GM21515 (cell line): Measurements from ENCODE around the gene FCHSD1.

ENCODE experiments used
- ATAC-seq: cut with Tn5 transposase; IDR thresholded peaks from one replicate; pipeline ENCODE4 v1.9.1; 2021; ENCODE audit not compliant: unreplicated experiment

FCHSD1 gene

DNA sequence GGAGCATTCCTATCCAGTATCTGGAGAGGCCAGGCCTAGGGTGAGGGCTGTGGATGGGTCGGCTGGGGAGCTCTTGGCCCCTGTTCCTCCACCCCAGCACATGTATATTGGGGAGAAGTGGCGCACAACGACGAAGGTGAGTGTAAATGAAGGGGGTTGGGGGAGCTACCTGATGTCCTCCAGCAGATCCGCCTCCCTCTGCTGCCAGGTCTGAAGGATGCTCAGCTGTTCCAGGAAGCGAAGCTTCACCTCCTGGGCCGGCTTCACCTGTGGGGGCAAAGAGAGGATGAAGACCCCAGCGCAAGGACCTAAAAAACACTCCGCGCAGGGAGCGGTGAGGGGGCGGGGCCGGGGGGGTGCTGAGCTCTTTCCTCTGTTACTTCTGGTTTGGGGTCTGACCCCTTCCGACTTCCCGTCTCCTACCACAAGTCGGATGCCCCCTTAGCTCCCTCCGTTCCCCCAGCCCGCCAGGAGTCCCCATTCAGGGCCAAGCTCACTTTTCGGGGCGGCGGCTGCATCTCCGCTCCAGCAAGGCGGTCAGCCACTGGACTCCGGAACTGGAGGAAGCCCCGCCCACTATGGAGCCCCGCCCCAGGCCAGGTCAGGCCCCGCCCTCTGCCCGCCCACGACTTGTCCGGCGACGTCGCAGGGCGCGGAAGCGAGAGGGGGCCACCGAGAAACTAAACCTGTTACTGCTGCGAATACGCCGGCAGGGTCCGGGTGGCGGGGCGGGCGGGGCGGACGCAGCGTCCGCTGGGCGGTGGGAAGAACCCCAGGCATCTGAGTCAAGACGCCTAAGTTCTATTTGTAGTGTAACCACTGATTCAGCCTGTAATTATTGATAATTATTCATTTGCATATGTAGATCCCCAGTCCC, at the start of gene FCHSD1:
Gene FCHSD1, minus strand, starts transcription at position 568 of the 877 bp plus-strand sequence. Its CDS starts 50 bp downstream, at position 518.
- peak; percentile 88 for ATAC-seq

DNA sequence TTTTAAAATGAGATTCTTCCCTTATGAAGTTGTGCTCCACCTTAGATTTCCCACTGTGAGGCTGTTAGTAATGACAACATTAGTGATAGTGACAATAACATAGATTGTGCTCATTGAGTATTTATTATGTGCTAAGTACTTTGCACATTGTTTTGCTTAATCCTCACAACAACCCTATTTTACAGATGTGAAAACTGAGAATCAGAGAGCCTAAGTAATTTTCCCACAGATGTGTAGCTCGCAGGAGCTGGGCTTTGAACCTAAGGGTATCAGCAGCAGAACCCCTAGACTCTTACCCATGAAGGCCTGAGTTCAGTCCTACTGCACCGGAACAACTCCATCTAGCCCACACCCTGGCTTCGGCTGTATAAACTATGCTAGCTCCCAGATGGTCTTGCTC, 46.4 kb upstream of the FCHSD1 start:
- ATAC-seq: no peak

DNA sequence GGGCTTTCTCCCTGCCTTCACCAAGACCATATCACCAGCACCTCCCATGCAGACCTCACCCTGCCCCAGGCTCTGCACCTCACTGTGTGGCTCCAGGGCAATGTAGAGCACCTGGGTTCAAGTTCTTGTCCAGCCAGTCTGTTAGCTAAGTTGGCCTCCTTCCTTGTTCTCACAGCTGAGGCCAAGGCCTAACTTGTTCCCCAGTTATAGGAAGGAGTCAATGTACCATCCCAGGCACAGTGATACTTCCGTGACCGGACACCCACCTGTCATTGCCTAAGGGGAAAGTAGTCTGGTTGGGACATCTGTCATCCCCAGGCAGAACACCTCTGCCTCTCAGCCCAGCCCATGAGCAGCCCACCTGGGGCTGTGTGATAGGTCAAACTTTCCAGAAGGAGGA, 45.2 kb upstream of the FCHSD1 start:
- no peak for ATAC-seq

DNA sequence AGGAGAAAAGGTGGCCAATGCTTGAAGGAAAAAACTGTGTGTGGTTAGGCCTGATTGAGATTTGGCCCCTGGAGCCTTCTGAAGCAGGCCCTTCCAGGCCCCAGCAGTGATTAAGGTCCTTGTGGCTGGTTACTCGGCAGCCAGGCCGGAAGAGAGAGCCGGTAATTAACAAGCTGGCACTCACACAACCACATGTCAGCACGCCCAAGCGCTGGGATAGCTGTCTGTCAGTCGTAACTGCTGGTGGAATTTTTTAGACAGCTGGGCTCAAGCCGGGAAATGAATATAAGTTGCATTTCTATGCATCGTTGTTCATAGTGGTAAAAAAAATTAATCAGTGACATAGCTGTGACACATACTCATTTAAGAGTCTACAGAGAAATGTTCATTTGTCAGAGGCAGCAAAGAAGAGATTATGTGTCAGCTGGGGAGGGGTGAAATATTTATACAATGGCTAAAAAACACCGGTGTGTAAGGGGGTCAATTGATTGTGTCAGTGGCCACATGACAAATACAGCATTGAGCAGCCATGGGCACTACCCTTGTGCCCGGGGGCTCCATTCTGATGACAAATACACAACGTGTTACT, 44.5 kb upstream of the FCHSD1 start:
- no peak for ATAC-seq

DNA sequence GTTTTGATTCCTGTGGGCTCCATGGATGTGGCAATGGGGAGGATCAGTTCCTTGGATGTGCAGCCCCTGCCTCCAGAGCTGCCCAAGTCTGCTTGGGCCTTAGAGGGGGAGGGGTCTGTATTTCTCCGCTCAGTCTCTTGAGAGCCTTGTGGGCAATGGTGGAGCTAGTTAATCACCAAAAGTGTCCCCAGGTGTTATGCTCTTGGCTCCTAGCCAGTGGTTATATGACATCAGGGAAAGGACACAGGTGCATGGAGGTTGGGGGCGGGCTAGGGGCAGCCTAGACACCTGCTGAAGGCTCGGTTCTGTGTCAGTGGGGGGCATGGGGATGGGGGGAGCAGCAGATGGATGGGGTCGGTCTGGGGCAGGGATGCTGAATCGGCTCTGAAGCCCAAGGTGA, 43.3 kb upstream of the FCHSD1 start:
- no peak for ATAC-seq

DNA sequence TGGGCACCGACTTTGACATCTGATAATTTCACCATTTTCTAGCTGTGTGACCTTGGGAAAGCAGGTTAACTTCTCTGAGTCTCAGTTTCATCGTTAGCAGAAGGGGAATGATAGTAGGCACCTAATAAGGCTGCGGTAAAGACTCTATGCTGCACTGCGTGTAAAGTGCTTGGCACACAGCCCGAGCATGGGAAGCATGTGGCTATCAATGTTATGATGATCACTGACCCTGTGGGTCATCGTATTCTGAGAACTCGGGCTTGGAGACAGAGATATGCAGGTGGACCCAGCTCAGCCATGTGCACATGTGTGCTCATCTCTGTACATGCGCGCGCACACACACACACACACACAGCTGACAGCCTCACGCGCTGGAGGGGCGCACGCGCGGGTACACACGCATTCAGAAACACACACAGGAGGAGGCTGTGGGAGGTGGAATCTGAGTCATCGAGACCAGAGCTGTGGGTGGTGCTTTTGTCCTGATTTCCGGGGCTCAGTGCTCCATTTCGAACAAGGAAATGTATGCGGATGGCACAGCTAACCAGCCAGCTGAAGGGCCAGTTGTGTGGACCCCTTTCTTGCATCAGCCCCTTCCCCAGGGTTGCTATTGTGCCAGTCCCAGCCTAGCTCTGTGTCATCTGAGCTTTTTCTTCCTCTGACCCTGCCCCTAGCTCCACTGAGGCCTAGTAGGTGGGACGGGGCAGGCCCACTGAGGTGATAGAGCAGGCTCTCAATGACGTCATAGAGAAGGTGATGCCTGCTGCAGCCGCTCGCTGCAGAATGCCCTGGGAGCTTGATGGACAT, 41.9 kb upstream of the FCHSD1 start:
- ATAC-seq: no peak

DNA sequence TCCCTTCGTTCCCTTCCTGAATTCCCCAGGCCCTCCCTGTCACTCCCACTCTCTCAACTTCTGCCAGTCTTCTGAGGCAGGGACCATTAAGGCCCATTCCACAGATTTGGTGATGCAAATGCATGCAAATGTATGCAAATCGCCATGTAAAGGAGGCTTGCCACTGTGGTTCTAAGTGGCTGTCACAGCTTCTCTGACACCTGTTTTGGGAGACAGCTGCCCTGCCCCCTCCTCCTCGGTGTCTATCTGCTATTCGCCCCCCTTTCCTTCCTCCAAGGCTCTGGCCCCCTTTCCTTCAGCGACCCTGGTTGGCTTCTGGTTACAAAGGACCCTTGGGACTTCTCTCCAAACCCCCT, 41.3 kb upstream of the FCHSD1 start:
- no peak for ATAC-seq

DNA sequence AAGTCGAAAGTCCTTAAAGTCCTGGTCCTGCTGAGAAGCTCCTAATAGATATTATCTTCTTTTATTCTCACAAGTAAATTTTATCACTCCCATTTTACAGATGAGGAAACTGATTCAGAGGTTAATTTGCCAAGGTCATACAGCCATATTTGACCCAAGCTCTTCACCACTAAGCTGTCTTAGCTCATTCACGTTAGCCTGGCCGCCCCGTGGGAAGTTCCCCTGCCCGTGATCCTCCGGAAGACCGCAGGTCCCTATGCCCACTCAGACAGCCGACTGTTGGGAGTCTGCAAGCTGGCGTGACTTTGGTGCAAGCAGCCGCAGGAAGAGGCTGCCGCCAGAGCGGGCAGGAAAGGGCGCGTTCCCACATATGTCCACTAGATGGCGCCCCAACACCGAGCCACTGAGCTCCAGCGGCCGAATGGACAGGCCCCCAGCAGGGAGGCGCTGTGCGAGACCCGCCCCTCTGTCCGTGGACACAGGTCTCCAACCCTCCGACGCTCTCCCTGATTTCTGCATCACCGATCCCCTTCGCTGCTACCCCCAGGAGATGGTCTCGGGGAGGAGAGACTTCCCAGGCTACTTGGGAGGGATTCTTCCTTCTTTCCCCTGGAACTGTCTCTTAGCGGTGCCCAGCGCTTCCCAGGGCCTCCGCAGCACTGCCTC, 40.8 kb upstream of the FCHSD1 start:
- ATAC-seq: peak; percentile 78

DNA sequence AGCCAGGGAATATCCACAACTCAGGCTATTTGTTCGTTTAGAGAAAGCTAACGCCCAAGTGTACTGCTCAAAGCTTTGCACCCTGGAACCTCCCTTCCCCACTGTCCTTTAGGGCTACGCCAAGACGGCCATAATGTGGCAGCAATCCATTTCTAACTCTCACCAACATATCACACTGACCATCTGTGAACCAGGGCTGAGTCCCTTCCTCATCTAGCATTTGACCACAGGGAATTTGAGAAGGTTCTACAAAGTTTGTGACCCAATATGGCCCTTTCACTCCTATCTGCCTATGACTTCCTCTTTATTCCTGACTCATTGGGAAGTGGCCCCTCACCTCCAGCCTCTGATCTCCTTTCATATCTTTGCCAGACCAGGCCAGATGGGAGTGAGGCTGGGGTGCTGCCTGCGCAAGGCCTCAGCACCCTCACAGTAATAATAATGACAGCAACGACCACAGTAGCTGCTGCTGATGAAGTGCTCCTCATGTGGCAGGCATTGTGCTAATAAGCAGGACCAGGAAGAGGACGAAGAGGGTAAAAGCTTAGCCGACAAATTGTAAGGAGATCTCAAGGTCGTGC, 40.2 kb upstream of the FCHSD1 start:
- no peak for ATAC-seq

DNA sequence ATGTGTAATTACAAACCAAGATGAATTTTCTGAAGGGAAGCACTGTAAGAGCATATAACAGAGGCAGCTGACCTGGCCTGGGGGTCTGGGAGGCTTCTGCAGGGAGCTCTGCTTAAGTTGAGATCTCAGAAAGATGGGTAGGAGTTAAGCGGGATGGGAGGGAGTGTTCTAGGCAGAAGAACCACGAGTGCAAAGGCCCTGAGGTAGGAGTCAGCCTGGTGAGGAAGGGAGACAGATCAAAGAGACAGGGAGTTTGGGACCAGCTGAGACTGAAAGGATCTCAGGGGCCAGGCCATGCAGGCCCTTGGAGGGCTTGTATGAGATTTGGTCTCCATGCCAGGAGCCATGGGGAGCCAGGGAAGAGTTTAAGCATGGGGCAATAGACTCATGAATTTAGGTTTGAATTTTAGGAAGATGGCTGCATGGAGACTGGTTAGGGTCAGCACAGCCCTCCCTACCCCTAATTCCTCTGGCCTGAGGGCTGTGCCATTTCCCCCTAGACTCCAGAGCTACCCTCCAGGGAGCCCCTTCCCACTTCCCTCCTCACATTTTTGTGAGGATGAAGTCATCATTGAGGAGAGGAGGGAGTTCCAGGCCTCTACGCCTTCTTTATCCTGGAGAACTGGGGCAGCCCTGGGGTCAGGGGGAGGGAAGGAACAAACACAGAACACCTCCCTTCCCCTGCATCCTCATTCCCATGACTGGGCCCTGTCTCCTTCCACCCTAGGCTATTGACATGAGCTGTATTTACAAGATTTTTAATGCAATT, 35.6 kb upstream of the FCHSD1 start:
- no peak for ATAC-seq

DNA sequence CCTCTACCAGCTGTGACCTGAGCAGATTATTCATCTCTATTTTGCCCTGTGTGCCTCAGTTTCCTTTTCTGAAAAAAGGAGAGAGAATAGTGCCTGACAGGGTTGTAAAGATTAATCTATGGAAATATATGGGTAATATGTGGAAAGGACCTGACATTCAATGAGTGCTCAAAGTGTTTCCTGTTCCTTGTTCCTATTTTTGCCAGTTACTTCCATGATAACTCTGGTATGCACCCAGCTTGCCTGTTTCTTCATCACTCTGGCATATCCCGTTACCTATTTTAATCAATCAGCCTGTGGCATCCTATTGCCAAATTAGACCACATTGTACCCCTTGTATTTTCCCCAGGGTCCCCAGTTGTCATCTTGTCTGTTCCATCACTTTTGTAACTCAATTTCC, 34.4 kb upstream of the FCHSD1 start:
- ATAC-seq: no peak

DNA sequence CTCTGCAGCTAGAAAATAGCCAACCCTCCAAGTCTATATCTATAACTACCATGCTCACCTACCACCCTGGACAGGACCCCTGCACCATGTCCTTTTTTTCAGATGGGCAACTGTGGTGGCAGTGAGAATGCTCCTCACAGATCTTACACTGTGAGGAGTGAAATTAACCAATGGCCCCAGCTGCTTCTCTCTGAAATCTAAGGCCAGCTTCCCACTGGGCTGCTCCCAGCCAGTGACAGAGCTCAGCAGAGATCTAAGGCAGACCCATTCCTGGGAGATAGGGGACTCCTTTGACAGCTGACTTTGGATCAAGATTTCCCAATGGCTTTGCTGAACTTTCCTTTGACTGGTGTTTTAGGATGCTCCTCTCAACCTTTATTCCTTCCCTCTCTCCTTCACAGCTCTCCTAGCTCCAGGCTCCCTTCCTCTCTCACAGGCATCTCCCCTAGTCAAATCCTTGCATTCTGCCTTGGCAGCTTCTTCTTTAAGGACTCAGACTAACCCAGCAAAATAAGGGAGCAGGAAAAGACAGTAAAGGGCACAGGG, 32.5 kb upstream of the FCHSD1 start:
- no peak for ATAC-seq

DNA sequence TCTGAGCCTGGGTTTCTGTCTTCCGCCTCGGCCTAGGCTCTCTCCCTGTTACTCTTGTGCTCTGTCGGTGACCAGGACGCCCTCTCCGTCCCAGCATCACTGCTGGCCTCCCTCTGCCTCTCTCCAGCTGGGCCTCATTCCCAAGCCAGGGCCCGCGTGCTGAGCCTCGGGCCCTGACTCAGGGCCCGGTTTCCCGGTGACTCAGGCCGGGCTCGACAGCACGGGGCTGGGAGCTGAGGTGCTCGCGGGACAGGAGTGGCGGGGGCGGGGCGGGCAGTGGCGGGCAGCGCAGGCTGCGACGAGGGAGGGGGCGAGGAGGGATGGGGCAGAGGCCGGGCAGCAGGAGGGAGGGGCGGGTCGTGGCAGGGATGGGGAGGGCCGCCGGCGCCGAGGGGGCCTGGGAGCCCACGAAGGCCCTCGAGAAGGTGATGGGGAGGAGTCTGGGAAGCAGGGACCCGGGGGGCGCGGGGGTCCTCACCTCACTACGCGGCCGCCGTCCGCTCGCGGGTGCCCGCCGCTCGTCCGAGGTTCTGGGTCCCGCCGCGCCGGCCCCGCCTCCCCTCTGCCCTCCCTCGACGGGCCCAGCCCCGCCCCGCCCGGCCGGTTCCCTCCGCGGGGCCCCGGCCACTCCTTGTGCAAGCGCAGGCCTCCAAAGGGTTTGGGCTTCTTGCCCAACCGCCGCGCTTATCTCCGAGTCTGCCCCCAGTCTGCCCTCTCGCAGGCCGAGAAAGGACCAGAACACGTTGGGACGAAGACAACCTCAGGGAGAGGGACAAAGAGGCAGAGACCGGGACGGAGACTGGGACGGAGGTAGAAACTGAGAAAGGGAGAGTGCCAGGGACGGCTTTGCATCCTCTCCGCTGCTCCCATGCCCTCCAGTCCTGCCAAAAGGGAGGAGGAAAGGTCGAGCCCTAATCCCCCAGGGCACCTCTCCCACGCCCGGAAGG, 30.8 kb upstream of the FCHSD1 start, which contains the start of gene ARAP3:
Gene ARAP3, minus strand, starts transcription at position 536 of the 947 bp plus-strand sequence. CDS start 1,744 bp downstream, outside the sequence.
- no peak for ATAC-seq

DNA sequence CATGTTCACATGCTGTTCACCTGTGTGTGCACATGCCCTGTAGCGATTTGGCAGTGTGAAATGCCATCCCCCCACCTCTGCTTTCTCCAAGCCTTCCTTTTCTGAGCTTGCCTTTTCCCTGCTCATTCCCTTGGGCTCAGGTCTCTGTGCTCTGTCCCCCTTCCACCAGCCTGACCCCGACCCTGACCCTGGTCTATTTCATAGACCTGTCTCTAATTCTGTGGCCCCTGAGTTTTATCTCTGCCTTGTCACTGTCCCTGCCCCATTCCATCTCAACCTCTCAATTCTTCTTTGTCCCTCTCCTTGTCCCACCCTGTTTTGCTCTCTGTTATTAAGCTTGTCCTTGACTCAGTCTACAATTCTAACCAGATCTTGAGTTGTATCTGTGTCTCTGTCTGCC, 30.1 kb upstream of the FCHSD1 start:
- no peak for ATAC-seq

DNA sequence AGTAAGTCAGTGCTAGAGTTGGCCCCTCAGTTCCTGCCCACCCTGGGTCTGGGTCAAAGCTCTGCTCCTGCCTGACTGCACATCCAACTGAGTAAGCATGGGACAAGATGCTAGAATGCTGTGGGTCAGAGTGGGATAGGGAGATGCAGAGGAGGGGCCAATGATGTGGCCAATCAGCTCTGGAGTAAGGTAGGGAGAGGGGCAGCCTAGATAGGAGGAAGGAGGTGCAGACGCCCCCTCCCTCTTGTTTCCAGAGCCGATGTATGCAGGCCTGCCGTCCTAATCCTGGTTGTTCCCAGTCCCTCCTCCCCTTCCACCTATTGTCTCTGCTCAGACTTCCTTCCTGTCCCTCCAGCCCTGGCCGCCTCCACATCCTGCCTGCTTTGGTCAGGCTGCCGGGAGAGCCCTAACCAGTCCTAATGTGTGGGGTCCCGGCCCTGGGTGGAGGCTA, 29.6 kb upstream of the FCHSD1 start:
- no peak for ATAC-seq

DNA sequence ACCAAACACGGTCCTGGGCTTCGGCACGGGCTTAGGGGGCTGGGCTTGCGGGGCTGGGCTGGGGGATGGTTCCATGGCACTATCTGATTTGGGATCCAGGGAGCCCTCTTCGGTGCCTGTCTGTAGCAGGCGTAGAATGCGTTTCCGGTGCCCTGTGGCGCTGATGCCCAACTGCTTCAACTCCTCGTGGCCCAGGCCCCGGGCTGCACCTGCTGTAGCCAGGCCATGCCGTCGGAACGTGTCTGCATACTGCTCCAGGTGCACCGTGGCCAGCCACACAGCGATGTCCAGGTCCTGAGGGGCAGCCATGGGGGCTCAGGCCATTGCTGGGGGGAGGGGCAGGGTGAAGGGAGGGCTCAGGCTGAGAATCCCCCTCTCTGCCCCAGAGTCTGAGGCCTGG, 29.0 kb upstream of the FCHSD1 start:
- ATAC-seq: no peak

DNA sequence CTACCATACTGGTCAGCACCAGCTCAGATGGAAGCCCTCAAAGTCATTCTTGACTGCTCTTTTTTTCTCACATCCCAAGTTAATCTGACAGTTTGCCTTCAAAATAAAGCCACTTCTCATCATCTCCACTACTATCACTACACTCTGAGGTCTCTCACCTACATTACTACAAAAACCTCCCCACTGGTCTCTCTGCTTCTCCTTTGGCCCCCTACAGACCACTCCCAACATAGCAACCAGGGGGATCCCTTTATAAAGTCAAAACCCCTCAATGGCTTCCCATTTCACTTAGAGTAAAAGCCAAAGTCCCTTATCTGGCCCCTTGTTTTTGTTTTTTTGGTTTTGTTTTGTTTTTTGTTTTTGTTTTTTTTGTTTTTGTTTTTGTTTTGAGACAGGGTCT, 26.2 kb upstream of the FCHSD1 start:
- no peak for ATAC-seq

DNA sequence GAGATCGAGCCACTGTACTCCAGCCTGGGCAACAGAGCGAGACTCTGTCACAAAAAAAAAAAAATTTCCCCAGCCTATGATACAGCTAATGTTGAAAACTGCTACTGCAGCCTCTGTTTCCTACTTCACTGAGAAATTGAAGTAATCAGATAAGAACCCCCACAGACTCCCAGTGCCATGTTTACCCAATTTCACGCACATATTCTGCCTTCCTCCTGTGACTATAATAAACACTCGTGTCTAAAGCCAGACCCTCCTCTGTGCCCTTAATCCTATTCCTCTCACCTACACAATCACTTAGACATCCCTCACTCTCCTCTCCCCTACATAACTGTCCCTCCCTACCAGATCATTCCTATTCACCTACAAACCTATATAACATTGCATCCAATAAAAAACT, 24.5 kb upstream of the FCHSD1 start:
- ATAC-seq: no peak

DNA sequence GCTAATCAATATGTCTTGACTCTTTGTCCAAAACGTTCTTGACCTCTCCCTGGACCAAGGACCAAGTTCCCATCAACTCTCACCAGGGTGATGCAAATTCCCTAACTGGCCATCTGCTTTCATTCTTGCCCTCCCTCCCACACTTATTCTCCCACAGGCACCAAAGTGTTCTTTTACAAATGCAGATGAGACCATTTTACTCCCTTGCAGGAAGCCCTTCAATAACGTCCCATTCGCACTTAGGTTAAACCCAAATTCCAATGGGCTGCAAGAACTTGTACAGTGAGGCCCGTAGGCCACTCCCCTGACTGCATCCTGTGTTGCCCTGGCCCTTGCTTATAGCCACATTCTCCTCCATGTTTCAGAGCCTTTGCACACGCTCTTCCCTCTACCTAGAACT, 23.5 kb upstream of the FCHSD1 start:
- no peak for ATAC-seq
